ENCODE results near the gene TSPAN11. TPM values are rescaled to one million over a fixed set of nuclear protein-coding genes. Genes with fewer than 3 reads are reported as not detected.

Gene TSPAN11
- total and polyA plus RNA-seq, 9 donors = 0.33 to 2.8 (median 1.5) TPM

- DNase-seq = no peak
- TF ChIP-seq EP300 (IDR thresholded peaks at IDR 0.05) (no peak), POLR2A (IDR thresholded peaks at IDR 0.05) (no peak)
- TF ChIP-seq, protein P1, sequence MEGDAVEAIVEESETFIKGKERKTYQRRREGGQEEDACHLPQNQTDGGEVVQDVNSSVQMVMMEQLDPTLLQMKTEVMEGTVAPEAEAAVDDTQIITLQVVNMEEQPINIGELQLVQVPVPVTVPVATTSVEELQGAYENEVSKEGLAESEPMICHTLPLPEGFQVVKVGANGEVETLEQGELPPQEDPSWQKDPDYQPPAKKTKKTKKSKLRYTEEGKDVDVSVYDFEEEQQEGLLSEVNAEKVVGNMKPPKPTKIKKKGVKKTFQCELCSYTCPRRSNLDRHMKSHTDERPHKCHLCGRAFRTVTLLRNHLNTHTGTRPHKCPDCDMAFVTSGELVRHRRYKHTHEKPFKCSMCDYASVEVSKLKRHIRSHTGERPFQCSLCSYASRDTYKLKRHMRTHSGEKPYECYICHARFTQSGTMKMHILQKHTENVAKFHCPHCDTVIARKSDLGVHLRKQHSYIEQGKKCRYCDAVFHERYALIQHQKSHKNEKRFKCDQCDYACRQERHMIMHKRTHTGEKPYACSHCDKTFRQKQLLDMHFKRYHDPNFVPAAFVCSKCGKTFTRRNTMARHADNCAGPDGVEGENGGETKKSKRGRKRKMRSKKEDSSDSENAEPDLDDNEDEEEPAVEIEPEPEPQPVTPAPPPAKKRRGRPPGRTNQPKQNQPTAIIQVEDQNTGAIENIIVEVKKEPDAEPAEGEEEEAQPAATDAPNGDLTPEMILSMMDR (IDR thresholded peaks at IDR 0.05) = no peak
- Histone ChIP-seq H3K4me3 (no peak overlapping the region), H3K27ac (no peak overlapping the region), H3K36me3 (no peaks in the 10 kb centered on the region), H3K9me3 (no peaks in the 10 kb centered on the region), H3K27me3 (no peaks in the 10 kb centered on the region), H3K4me1 (ENCODE audit: insufficient read depth) (no peaks in the 10 kb centered on the region)
- WGBS, 3 donors = 81 to 89% (median 87%) methylated on average over 9 of the region's 9 CpGs
- intact Hi-C loops (cut with DNase I) = loop anchor here in 1 of 4 donors (10.0 kb wide), 1 partner anchor 103 kb away; no protein-coding TSS in a partner anchor
Observed at GRCh38 chr12:30988086-30988485, 61.5 kb downstream of the TSPAN11 start.

DNA sequence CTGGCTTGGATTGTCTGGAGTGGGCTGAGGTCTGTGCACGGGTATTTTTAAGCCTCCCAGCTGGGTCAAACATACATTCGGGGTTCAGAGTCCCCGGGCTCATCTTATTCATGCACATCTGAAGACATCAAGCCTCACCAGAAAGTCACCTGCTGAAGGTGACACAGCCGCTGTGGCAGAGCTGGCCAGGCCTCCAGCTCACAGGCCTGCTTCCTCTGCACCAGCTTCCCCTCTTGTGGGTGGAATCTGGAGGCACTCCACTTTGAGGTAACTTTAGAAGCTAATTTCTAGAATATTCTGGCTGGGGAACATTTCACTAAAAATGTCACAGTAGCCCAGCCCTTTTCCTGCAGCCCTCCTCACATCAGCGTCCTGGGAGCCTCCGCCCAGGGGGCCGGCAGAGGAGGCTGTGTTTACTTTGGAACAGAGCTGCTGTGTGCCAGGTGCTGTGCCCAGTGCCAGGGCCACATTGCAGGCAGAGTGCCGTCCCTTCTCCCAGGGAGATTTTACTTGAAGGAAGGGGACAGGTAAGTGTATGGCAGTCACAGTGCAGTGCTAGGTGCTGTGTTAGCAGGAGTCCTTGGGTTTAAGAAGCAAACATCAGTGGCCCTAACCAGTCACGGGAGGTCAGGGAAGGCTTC, 62.2 kb downstream of the TSPAN11 start:
- intact Hi-C loops (cut with DNase I) = loop anchor here in 1 of 4 donors (10.0 kb wide), 1 partner anchor 104 kb away; no protein-coding TSS in a partner anchor
- WGBS, 3 donors = 62 to 72% (median 71%) methylated on average over 9 of the region's 9 CpGs
- Histone ChIP-seq H3K27ac (no peak overlapping the region), H3K4me1 (ENCODE audit: insufficient read depth) (no peaks in the 10 kb centered on the region), H3K4me3 (no peak overlapping the region), H3K36me3 (no peaks in the 10 kb centered on the region), H3K27me3 (no peaks in the 10 kb centered on the region), H3K9me3 (no peaks in the 10 kb centered on the region)
- no peak for DNase-seq
- TF ChIP-seq EP300 (IDR thresholded peaks at IDR 0.05) (no peak), POLR2A (IDR thresholded peaks at IDR 0.05) (no peak)
- TF ChIP-seq, protein P1 (IDR thresholded peaks at IDR 0.05) = no peak

GRCh38 chr12:30989754-30990153, 63.2 kb downstream of the TSPAN11 start:
- no peak for TF ChIP-seq EP300 (IDR thresholded peaks at IDR 0.05)
- TF ChIP-seq, protein P1 (IDR thresholded peaks at IDR 0.05) = no peak
- H3K36me3 ChIP-seq = no peaks in the 10 kb centered on the region
- H3K9me3 ChIP-seq = no peaks in the 10 kb centered on the region
- intact Hi-C loops (cut with DNase I) = loop anchor here in 1 of 4 donors (10.0 kb wide), 1 partner anchor 105 kb away; no protein-coding TSS in a partner anchor
- no peaks in the 10 kb centered on the region for H3K4me1 ChIP-seq (ENCODE audit: insufficient read depth)
- 66 to 77% (median 73%) methylated on average over 6 of the region's 6 CpGs for WGBS, 3 donors
- DNase-seq = no peak
- H3K4me3 ChIP-seq = no peak overlapping the region
- H3K27me3 ChIP-seq = no peaks in the 10 kb centered on the region
- H3K27ac ChIP-seq = no peak overlapping the region

DNA sequence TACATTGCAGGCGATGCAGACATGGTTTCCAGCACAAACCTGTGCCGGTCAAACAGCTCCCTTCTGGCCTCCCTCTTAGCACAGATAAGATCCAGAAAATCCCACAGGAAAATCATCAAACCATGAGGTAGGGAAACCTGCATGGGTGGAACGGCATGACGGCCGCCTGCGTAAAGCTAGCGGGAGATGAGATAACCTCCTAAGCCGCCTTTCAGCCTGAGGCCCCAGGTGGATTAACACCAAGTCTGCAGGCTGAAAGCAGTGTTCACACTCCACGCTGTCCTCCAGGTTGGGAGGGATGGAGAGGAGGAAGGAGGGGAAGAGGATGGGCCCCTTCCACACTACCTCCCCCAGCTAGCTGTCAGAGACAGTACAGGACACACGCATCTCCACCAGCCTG, 63.8 kb downstream of the TSPAN11 start:
- WGBS, 3 donors = 80 to 83% (median 83%) methylated on average over 9 to 10 of the region's 10 CpGs
- intact Hi-C loops (cut with DNase I) = no loop called here

More for the DNA sequence above, 63.8 kb downstream of the TSPAN11 start:
- no peak overlapping the region for H3K27ac ChIP-seq
- no peaks in the 10 kb centered on the region for H3K27me3 ChIP-seq
- no peak for DNase-seq
- no peaks in the 10 kb centered on the region for H3K36me3 ChIP-seq
- no peak overlapping the region for H3K4me3 ChIP-seq
- TF ChIP-seq EP300 (IDR thresholded peaks at IDR 0.05) (no peak), POLR2A (IDR thresholded peaks at IDR 0.05) (no peak)
- TF ChIP-seq, protein P1 (IDR thresholded peaks at IDR 0.05) = no peak
- H3K9me3 ChIP-seq = no peaks in the 10 kb centered on the region
- no peaks in the 10 kb centered on the region for H3K4me1 ChIP-seq (ENCODE audit: insufficient read depth)

All from ovary (tissue), 9 donors.